Endothelial cell of umbilical vein (primary cell): ENCODE data around the gene NPFFR1. TPM values are rescaled to one million over a fixed set of nuclear protein-coding genes. Genes with fewer than 3 reads are reported as not detected.

Experiments
- BruUV-seq: library from RNA; stranded (reverse); fragments of 400-500 nt; replicated peaks from 2 replicates; lab custom pipeline; 2021; lab: Mats Ljungman, UMichigan
- CTCF ChIA-PET: fragments of 300-600, 350-600 bp; sonication (Branson Sonifier 250); formaldehyde crosslinking; loops from one replicate; lab custom pipeline; 2021; ENCODE audit warnings: antibody characterized with exemption, inconsistent platforms; lab: Charles Lee
- POLR2A ChIA-PET: fragments of 300-600, 350-600 bp; sonication (Branson Sonifier 250); formaldehyde crosslinking; loops from one replicate; lab custom pipeline; 2021; ENCODE audit warnings: antibody characterized with exemption, inconsistent platforms; lab: Charles Lee
- DNase-seq: peaks from one replicate; pipeline ENCODE4 v3.0.0-alpha.2; 2011; ENCODE audit warnings: low read depth, low spot score
- FAIRE-seq: peaks from 2 replicates; lab custom pipeline; 2011; peaks lifted over from hg19 to GRCh38; lab: Jason Lieb, UNC
- H2AFZ ChIP-seq: 2 replicates; pipeline ENCODE4 v1.6.0; 2012; ENCODE audit warnings: low read depth, low read length, control low read depth, inconsistent platforms
- H3K27ac ChIP-seq: 2 replicates; pipeline ENCODE4 v1.5.1; 2011; ENCODE audit warnings: low read depth, mild to moderate bottlenecking, control low read depth, low read length, moderate library complexity; ENCODE audit not compliant: insufficient read depth
- H3K27me3 ChIP-seq, 2 experiments: 2 replicates each; pipeline versions ENCODE4 v1.6.0 to v1.6.1; 2011; ENCODE audit warnings: low read length in 2 of 2, mixed read lengths in 1 of 2; ENCODE audit not compliant: control insufficient read depth in 2 of 2, insufficient read depth in 2 of 2
- H3K36me3 ChIP-seq, 2 experiments: 2 replicates in 1 of 2; 3 replicates in 1 of 2; pipeline ENCODE4 v1.5.1; 2011; ENCODE audit warnings: low read length in 2 of 2, mild to moderate bottlenecking in 1 of 2, moderate library complexity in 1 of 2; ENCODE audit not compliant: control insufficient read depth in 2 of 2, insufficient read depth in 2 of 2; ENCODE audit errors: extremely low read depth in 1 of 2
- H3K4me1 ChIP-seq: 3 replicates; pipeline ENCODE4 v1.5.1; 2011; ENCODE audit warnings: mild to moderate bottlenecking, low read length; ENCODE audit not compliant: control insufficient read depth, insufficient read depth; ENCODE audit errors: extremely low read depth
- H3K4me2 ChIP-seq: 2 replicates; pipeline ENCODE4 v1.6.1; 2011; ENCODE audit warnings: low read length, control low read depth, mixed read lengths; ENCODE audit not compliant: insufficient read depth
- H3K4me3 ChIP-seq, 3 experiments: fragments of 200-600 bp in 1 of 3; sonication (generic), shearing (Covaris generic) in 1 of 3; replicated peaks in 1 of 3; 2 replicates each; pipeline ENCODE4 v1.5.1; 2011 to 2016; ENCODE audit warnings: control low read depth in 3 of 3, low read length in 3 of 3, mild to moderate bottlenecking in 2 of 3, inconsistent platforms in 1 of 3, low read depth in 1 of 3, moderate library complexity in 1 of 3; ENCODE audit not compliant: insufficient read depth in 1 of 3
- H3K79me2 ChIP-seq: 2 replicates; pipeline ENCODE4 v1.6.0; 2012; ENCODE audit warnings: low read length, inconsistent platforms; ENCODE audit not compliant: control insufficient read depth, insufficient read depth
- H3K9ac ChIP-seq: replicated peaks from 2 replicates; pipeline ENCODE3; 2011; ENCODE audit warnings: low read length, control low read depth; ENCODE audit not compliant: insufficient read depth; ENCODE audit errors: extremely low read depth
- H3K9me1 ChIP-seq: replicated peaks from 3 replicates; pipeline ENCODE4 v1.6.0; 2011; ENCODE audit warnings: mild to moderate bottlenecking, low read length; ENCODE audit not compliant: control insufficient read depth, insufficient read depth; ENCODE audit errors: extremely low read depth
- H3K9me3 ChIP-seq: replicated peaks from 2 replicates; pipeline ENCODE4 v1.5.1; 2012; ENCODE audit warnings: low read length, inconsistent platforms; ENCODE audit not compliant: control insufficient read depth, insufficient read depth
- H4K20me1 ChIP-seq: replicated peaks from 2 replicates; pipeline ENCODE3; 2011; ENCODE audit warnings: mild to moderate bottlenecking, low read length; ENCODE audit not compliant: control insufficient read depth, insufficient read depth; ENCODE audit errors: extremely low read depth
- EZH2 ChIP-seq: IDR thresholded peaks from 2 replicates; pipeline ENCODE4 v1.6.1; 2012; ENCODE audit warnings: borderline replicate concordance, low read depth, mild to moderate bottlenecking, moderate library complexity, low read length, inconsistent platforms; ENCODE audit not compliant: severe bottlenecking
- FOS ChIP-seq: IDR thresholded peaks from 2 replicates; pipeline ENCODE4 v1.6.1; 2011; ENCODE audit warnings: mild to moderate bottlenecking, low read length, moderate library complexity, borderline replicate concordance; ENCODE audit not compliant: insufficient read depth
- GATA2 ChIP-seq: IDR thresholded peaks from 2 replicates; pipeline ENCODE4 v1.7.0; 2011; ENCODE audit warnings: low read depth, mild to moderate bottlenecking, moderate library complexity, mixed read lengths, low read length; ENCODE audit not compliant: insufficient read length, insufficient read depth
- JUN ChIP-seq: IDR thresholded peaks from 2 replicates; pipeline ENCODE4 v1.6.1; 2011; ENCODE audit warnings: borderline replicate concordance, low read depth; ENCODE audit not compliant: insufficient read length, insufficient read depth
- MAX ChIP-seq: IDR thresholded peaks from 2 replicates; pipeline ENCODE4 v1.6.1; 2011; ENCODE audit not compliant: insufficient read depth, insufficient read length
- MYC ChIP-seq: IDR thresholded peaks from one replicate; pipeline ENCODE4 v1.6.1; 2011; ENCODE audit warnings: mild to moderate bottlenecking, low read depth, low read length
- POLR2A ChIP-seq: IDR thresholded peaks from 2 replicates; pipeline ENCODE4 v1.6.1; 2012; ENCODE audit warnings: low read depth, mild to moderate bottlenecking, control low read depth, low read length
- POLR2AphosphoS5 ChIP-seq: IDR thresholded peaks from 2 replicates; pipeline ENCODE4 v1.6.1; 2012; ENCODE audit warnings: low read depth, mild to moderate bottlenecking, control low read depth, low read length, moderate library complexity; ENCODE audit not compliant: insufficient read depth
- dilution Hi-C: fragments of 300-500 bp; cut with MboI; formaldehyde crosslinking; loops from one replicate; pipeline ENCODE4 v1.15.0; 2019; ENCODE audit warnings: low sequenced_read_pairs; ENCODE audit not compliant: extremely low pct_ligation_motif_present
- intact Hi-C: fragments of 100-400 bp; cut with micrococcal nuclease; formaldehyde crosslinking; loops from one replicate; pipeline ENCODE4 v1.10.0; 2022
- polyA plus RNA-seq, 4 experiments: library from polyadenylated mRNA; depleted of rRNA in 3 of 4; stranded (reverse) in 3 of 4; unstranded in 1 of 4; fragments of >200 nt; gene quantifications; 2 replicates each; pipeline versions ENCODE4 v1.2.1 to v1.2.3, GENCODE V29; 2011 to 2012; ENCODE audit warnings: missing spikeins in 1 of 4
- total RNA-seq: library from RNA; stranded (reverse); gene quantifications from 2 replicates; pipeline ENCODE4 v1.2.3, GENCODE V29; 2021
- TF ChIP-seq, protein P1 (sequence below), 2 donors: IDR thresholded peaks; 1 replicate in 1 of 2; 2 replicates in 1 of 2; pipeline ENCODE4 v1.5.1; 2011; ENCODE audit warnings: low read length in 2 of 2, mild to moderate bottlenecking in 2 of 2, moderate library complexity in 2 of 2, control low read depth in 1 of 2, inconsistent platforms in 1 of 2, low read depth in 1 of 2; ENCODE audit not compliant: insufficient read depth in 1 of 2; ENCODE audit errors: extremely low read depth in 1 of 2

NPFFR1 gene
- total and polyA plus RNA-seq, 2 donors (not counting 3 experiments of a cell fraction or from before 2014, with no cell fraction given) = not detected

GRCh38 chr10:70309661-70310060 lies 25.9 kb upstream of the NPFFR1 start:
- no peak overlapping the region for H2AFZ ChIP-seq
- POLR2A ChIA-PET = no interaction called here
- dilution Hi-C loops (no loop called here), intact Hi-C loops (no loop called here)
- no peak overlapping the region for H3K4me2 ChIP-seq
- BruUV-seq = no TSS peak
- CTCF ChIA-PET = interaction anchor here (1.1 kb wide), 1 partner anchor 18 kb away, joined by 3 read pairs; no protein-coding TSS in a partner anchor
- no peaks in the 10 kb centered on the region for H3K36me3 ChIP-seq
- FAIRE-seq (no peak), DNase-seq (no peak)
- H4K20me1 ChIP-seq = no peaks in the 10 kb centered on the region
- H3K9me1 ChIP-seq = no peaks in the 10 kb centered on the region
- TF ChIP-seq EZH2 = no peak
- no peak for TF ChIP-seq JUN
- TF ChIP-seq POLR2AphosphoS5 = no peak
- no peak for TF ChIP-seq MAX
- TF ChIP-seq GATA2 = no peak
- TF ChIP-seq FOS = no peak
- TF ChIP-seq MYC = no peak
- TF ChIP-seq, protein P1, sequence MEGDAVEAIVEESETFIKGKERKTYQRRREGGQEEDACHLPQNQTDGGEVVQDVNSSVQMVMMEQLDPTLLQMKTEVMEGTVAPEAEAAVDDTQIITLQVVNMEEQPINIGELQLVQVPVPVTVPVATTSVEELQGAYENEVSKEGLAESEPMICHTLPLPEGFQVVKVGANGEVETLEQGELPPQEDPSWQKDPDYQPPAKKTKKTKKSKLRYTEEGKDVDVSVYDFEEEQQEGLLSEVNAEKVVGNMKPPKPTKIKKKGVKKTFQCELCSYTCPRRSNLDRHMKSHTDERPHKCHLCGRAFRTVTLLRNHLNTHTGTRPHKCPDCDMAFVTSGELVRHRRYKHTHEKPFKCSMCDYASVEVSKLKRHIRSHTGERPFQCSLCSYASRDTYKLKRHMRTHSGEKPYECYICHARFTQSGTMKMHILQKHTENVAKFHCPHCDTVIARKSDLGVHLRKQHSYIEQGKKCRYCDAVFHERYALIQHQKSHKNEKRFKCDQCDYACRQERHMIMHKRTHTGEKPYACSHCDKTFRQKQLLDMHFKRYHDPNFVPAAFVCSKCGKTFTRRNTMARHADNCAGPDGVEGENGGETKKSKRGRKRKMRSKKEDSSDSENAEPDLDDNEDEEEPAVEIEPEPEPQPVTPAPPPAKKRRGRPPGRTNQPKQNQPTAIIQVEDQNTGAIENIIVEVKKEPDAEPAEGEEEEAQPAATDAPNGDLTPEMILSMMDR (IDR thresholded peaks at IDR 0.05; ENCODE audit: extremely low read depth in 1 of 2, insufficient read depth in 1 of 2, low read depth in 1 of 2, low read length in 2 of 2) = no peak
- TF ChIP-seq POLR2A = no peak
- no peaks in the 10 kb centered on the region for H3K9me3 ChIP-seq
- no peak overlapping the region for H3K4me3 ChIP-seq
- H3K9ac ChIP-seq = no peak overlapping the region
- no peaks in the 10 kb centered on the region for H3K79me2 ChIP-seq
- H3K27me3 ChIP-seq = no peaks in the 10 kb centered on the region
- H3K27ac ChIP-seq = no peak overlapping the region
- no peaks in the 10 kb centered on the region for H3K4me1 ChIP-seq
